Adrenal gland (tissue), 12 donors: ENCODE measurements around the gene ITGA11. TPM values are rescaled to one million over a fixed set of nuclear protein-coding genes. Genes with fewer than 3 reads are reported as not detected.
A peak's percentile ranks its signal among the peaks of the same experiment; 100 is the strongest.

Experiments used
- DNase-seq, 7 donors: peaks; one replicate each; pipeline ENCODE4 v3.0.0-alpha.2; 2019 to 2020
- H3K27ac ChIP-seq, 5 donors: fragments of 200-600 bp; sonication (generic) in 4 of 5; 1 replicate in 3 of 5; 2 replicates in 2 of 5; pipeline versions ENCODE4 v1.5.1 to v1.8.0; 2016 to 2020; ENCODE audit warnings: mild to moderate bottlenecking in 1 of 5
- H3K27me3 ChIP-seq: fragments of 200-600 bp; 2 replicates; pipeline ENCODE4 v1.8.0; 2021
- H3K36me3 ChIP-seq, 2 donors: fragments of 200-600 bp; replicated peaks in 1 of 2; 1 replicate in 1 of 2; 2 replicates in 1 of 2; pipeline versions ENCODE4 v1.5.1 to v1.8.0; 2018 to 2022
- H3K4me1 ChIP-seq, 2 donors: fragments of 200-600 bp; replicated peaks in 1 of 2; 1 replicate in 1 of 2; 2 replicates in 1 of 2; pipeline versions ENCODE4 v1.5.1 to v1.8.0; 2018 to 2021
- H3K4me3 ChIP-seq, 4 donors: fragments of 200-600 bp; sonication (generic) in 3 of 4; one replicate each; pipeline ENCODE4 v1.5.1; 2016 to 2018
- H3K9me3 ChIP-seq, 3 donors: fragments of 200-600 bp; sonication (generic) in 1 of 3; replicated peaks in 1 of 3; 1 replicate in 2 of 3; 2 replicates in 1 of 3; pipeline versions ENCODE4 v1.5.1 to v1.8.0; 2016 to 2021
- POLR2A ChIP-seq, 2 donors: fragments of 450-650 bp; IDR thresholded peaks; one replicate each; pipeline ENCODE4 v1.6.1; 2017; ENCODE audit warnings: antibody characterized with exemption in 2 of 2, mild to moderate bottlenecking in 2 of 2, moderate library complexity in 1 of 2
- WGBS, 4 donors: extraction: QIAGEN DNeasy Blood & Tissue Kit in 2 of 4; methylation state at CpG; one replicate each; pipeline versions ENCODE4 v1.1.5 to v1.1.7; 2013 to 2017; 5-methylcytosine and 5-hydroxymethylcytosine counted together
- intact Hi-C, 2 donors: fragments of 100-400 bp; cut with DNase I; formaldehyde crosslinking; loops; one replicate each; pipeline versions ENCODE4 v1.14.1 to v1.15.0; 2022 to 2023
- polyA plus RNA-seq, 3 donors: library from polyadenylated mRNA; stranded (reverse); fragments of 200-250 nt in 2 of 3; fragments of 350-450 nt in 1 of 3; fragmentation: Illumina TruSeq in 1 of 3; extraction: RNeasy Lipid Tissue Mini Kit (QIAGEN cat#74804) in 1 of 3; gene quantifications; one replicate each; pipeline ENCODE4 v1.2.3, GENCODE V29; 2013 to 2014
- total RNA-seq, 9 donors: library from RNA; depleted of rRNA in 4 of 9; stranded (reverse); fragments of >200 nt in 4 of 9; fragments of 120-200 nt in 1 of 9; fragmentation: NEBNext Ultra II Directional in 1 of 9; extraction: Animal tissue kit (Norgen Biotek cat#: 25700) in 1 of 9; gene quantifications; one replicate each; pipeline versions ENCODE4 v1.1.0 to v1.2.4, GENCODE V29; 2013 to 2023
- TF ChIP-seq, protein P1 (sequence below), 6 experiments: fragments of 450-650 bp in 4 of 6; fragments of 200-600 bp in 2 of 6; sonication (generic) in 1 of 6; IDR thresholded peaks; 1 replicate in 5 of 6; 2 replicates in 1 of 6; pipeline versions ENCODE4 v1.5.1 to v1.8.0; 2016 to 2021; ENCODE audit warnings: antibody characterized with exemption in 6 of 6, mild to moderate bottlenecking in 2 of 6, moderate library complexity in 1 of 6
- donor health status: healthy with polysubstance abuse.
- donor health status: Bipolar disorder and iron deficiency.
- donor health status: DM: yes; HTN: yes; CAD: no.
- donor health status: DM: no; HTN: no; CAD: no.
- donor health status: DM: no; HTN: no; CAD: no.
- donor health status: DM: yes; HTN: yes; CAD: no.

The ITGA11 gene
- total and polyA plus RNA-seq, 12 donors: 1.4 to 52.5 (median 7.5) TPM

DNA sequence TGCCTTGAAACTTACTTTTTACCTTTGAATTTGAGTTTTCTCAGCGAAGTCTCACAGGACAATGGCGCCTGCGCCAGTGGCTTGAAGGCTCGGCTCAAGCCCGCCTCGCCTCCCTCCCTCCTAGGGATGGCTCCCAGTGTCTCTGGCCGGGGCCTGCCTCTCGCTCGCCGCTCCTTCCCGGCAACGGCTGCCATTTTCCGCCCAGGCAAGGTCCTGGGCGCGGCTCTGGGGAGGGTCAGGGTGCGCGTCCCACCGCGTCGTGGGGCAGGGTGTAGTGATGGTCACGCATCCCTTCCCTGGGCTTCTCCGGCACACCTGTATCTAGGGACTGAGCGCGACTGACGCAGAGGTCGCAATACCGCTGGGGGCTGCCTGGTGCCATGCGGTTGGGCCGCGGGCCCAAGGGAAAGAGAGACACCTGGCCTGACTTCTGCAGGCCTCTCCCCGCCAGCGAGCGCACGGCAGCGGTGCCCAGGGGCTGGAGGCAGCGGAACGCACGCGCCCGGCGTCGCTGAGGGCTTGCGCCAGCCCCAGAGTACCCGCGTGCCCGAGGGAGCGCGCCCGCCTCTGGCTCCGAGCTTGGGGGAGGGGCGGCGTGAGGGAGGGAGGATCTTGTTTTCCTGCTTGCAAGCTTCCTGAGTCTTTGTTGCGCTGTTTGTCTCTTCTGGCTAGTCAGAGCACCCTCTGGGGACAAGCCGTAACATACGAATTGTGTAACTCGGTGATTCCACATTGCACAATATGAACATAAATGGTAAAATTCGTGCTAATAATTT, 175.1 kb downstream of the ITGA11 start:
- H3K4me1 ChIP-seq: peaks cover 3 to 5% of the 10 kb centered on the region in 2 donors
- intact Hi-C loops: loop anchor here (10.0 kb wide), 2 partner anchors 48 to 418 kb away; no protein-coding TSS in a partner anchor
- DNase-seq: peak; percentile 94 to 97 (median 95)
- H3K27ac ChIP-seq: peak overlapping the region; percentile 85 to 99 (median 94)
- no peaks in the 10 kb centered on the region for H3K27me3 ChIP-seq
- no peaks in the 10 kb centered on the region for H3K36me3 ChIP-seq
- TF ChIP-seq, protein P1, sequence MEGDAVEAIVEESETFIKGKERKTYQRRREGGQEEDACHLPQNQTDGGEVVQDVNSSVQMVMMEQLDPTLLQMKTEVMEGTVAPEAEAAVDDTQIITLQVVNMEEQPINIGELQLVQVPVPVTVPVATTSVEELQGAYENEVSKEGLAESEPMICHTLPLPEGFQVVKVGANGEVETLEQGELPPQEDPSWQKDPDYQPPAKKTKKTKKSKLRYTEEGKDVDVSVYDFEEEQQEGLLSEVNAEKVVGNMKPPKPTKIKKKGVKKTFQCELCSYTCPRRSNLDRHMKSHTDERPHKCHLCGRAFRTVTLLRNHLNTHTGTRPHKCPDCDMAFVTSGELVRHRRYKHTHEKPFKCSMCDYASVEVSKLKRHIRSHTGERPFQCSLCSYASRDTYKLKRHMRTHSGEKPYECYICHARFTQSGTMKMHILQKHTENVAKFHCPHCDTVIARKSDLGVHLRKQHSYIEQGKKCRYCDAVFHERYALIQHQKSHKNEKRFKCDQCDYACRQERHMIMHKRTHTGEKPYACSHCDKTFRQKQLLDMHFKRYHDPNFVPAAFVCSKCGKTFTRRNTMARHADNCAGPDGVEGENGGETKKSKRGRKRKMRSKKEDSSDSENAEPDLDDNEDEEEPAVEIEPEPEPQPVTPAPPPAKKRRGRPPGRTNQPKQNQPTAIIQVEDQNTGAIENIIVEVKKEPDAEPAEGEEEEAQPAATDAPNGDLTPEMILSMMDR (IDR thresholded peaks at IDR 0.05): no peak
- peak; percentile 85 to 93 for TF ChIP-seq POLR2A (IDR thresholded peaks at IDR 0.05)
- no peaks in the 10 kb centered on the region for H3K9me3 ChIP-seq
- 5 to 12% (median 8%) methylated on average over 23 to 57 of the region's 57 CpGs for WGBS, 4 donors
- peak overlapping the region in 2 of 4 donors; percentile 57 to 67 for H3K4me3 ChIP-seq

DNA sequence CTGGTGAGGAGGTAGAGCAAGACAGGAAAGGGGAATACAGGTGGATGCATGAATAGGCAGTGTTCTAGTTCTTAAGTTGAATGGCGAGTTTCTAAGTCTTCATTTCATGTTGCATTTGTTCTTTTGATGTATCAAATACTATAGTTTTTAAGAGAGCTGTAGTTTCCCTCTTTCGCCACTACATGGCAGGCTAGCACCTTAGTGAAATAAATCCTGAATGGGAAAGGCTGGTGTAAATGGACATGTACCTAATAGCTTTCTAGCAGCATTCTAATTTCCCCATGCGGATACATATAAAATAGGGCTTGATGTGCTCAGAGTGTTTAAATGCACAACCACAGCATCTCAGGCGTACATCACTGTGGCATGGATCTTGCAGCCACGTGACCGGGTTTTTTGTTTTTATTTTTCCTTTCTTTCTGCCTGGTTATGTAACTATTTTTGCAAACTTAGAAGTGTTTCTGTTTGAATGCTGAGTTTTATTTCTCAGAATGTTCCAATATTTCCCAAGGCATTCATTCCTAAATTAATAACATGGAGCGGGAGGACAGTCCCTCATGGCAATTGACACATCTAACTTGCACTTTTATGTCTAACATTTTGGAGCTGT, 178.9 kb downstream of the ITGA11 start:
- DNase-seq: peak in 4 of 7 donors; percentile 48 to 72 (median 64)
- Histone ChIP-seq H3K27me3 (no peaks in the 10 kb centered on the region), H3K27ac (no peak overlapping the region), H3K36me3 (no peaks in the 10 kb centered on the region), H3K4me3 (peak overlapping the region in 1 of 4 donors; percentile 4), H3K4me1 (peaks cover 3 to 5% of the 10 kb centered on the region in 2 donors), H3K9me3 (no peaks in the 10 kb centered on the region)
- no peak for TF ChIP-seq POLR2A (IDR thresholded peaks at IDR 0.05)
- TF ChIP-seq, protein P1 (IDR thresholded peaks at IDR 0.05): peak; percentile 78 to 94 (median 90)
- 13 to 19% (median 15%) methylated on average over 7 of the region's 7 CpGs for WGBS, 4 donors
- intact Hi-C loops: loop anchor here (5.0 to 10.0 kb wide), 3 partner anchors 49 to 422 kb away; no protein-coding TSS in a partner anchor

DNA sequence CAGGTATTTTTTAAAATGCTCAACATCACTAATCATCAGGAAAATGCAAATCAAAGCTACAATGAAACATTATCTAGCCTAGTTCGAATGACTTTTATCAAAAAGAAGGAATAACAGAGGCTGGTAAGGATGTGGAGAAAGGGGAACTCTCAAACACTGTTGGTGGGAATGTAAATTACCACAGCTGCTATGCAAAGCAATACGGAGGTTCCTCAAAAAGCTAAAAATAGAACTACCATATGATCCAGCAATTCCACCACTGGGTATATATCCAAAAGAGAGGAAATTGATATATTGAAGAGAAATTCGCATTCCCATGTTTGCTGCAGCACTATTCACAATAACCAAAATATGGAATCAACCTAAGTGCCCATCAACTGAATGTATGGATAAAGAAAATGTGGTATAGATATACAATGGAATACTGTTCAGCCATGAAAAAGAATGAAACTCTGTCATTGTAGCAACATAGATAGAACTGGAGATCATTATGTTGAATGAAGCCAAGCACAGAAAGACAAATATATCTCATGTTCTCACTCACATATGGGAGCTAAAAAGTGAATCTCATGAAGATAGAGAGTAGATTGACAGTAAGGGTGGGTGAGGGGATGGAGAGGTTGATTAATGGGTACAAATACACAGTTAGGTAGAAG, 182.8 kb downstream of the ITGA11 start:
- Histone ChIP-seq H3K9me3 (peaks cover 0 to 5% (median 0%) of the 10 kb centered on the region in 3 donors), H3K27me3 (no peaks in the 10 kb centered on the region), H3K27ac (no peak overlapping the region), H3K4me1 (no peaks in the 10 kb centered on the region), H3K4me3 (no peak overlapping the region), H3K36me3 (no peaks in the 10 kb centered on the region)
- intact Hi-C loops: no loop called here
- no peak for TF ChIP-seq POLR2A (IDR thresholded peaks at IDR 0.05)
- TF ChIP-seq, protein P1 (IDR thresholded peaks at IDR 0.05): no peak
- 66 to 76% (median 74%) methylated on average over 3 of the region's 3 CpGs for whole genome bisulfite sequencing, 4 donors
- DNase-seq: no peak

Other genes with a start within 250 kb of the ITGA11 start
- 1 to 10 TPM; 3.3 to 8.4 (median 6.3) TPM for gene CALML4, start 226.8 kb downstream of the ITGA11 start, total RNA-seq
- gene CALML4, start 226.8 kb downstream of the ITGA11 start, polyA plus RNA-seq: 10 to 100 TPM in 2 of 3 donors, 1 to 10 TPM in 1; 8.6 to 25.1 (median 18.0) TPM
- gene CLN6, start 202.4 kb downstream of the ITGA11 start, total RNA-seq: 10 to 100 TPM in 8 of 9 donors, 1 to 10 TPM in 1; 9.2 to 36.6 (median 24.6) TPM
- gene CLN6, start 202.4 kb downstream of the ITGA11 start, polyA plus RNA-seq: 10 to 100 TPM; 22.8 to 33.0 (median 27.8) TPM
- gene FEM1B, start 154.4 kb downstream of the ITGA11 start, total RNA-seq: 10 to 100 TPM; 25.2 to 61.5 (median 43.8) TPM
- gene FEM1B, start 154.4 kb downstream of the ITGA11 start, polyA plus RNA-seq: 10 to 100 TPM in 1 of 3 donors, 1 to 10 TPM in 2; 7.0 to 35.7 (median 9.3) TPM
- gene CORO2B, start 146.8 kb upstream of the ITGA11 start, total RNA-seq: 1 to 10 TPM; 2.8 to 8.4 (median 3.9) TPM
- gene CORO2B, start 146.8 kb upstream of the ITGA11 start, polyA plus RNA-seq: 1 to 10 TPM; 4.2 to 5.9 (median 4.9) TPM